ENCODE results near the gene SDK2.

The SDK2 gene

GRCh38 chr17:73354423-73355284 is 289.6 kb downstream of the SDK2 start:
- DNase-seq = no peak

DNA sequence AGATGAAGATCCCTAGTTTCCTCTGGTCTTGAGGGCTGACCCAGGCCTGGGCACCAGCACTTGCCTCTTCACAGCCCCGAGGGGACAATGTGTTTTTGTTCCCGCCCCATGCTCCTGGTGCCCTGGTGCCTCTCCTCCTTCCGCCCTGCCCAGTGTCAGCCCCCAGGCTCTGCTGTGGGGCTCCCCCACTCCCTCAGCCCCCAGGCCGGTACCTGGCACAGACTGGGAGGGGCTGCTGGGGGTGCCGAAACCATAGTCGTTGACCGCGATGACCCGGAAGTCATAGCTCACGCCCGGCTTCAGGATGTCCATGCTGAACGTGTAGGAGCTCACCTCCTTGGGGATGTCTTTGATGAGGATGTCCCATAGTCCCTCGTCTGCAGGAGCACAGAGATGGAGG is 292.0 kb downstream of the SDK2 start:
- no peak for DNase-seq

DNA sequence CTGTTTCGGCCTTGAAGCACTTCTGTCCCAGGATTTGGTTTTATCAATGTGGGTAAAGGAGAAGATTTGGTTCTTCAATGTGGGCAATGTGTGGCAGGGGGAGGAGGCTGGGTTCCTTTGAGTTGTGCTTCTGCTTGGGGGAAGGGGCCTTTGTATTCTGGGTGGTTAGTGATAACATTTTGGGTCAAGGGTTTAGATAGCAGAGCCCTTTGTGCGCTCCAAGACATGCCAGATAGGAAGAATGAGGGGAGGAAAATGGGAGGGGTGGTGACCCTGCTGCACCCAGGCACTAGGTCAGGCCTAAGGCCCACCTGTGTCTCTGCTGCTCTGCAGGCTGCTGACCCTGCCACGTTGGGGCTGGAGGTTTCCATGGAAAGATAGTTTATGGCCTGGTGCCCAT is 292.5 kb downstream of the SDK2 start:
- no peak for DNase-seq

DNA sequence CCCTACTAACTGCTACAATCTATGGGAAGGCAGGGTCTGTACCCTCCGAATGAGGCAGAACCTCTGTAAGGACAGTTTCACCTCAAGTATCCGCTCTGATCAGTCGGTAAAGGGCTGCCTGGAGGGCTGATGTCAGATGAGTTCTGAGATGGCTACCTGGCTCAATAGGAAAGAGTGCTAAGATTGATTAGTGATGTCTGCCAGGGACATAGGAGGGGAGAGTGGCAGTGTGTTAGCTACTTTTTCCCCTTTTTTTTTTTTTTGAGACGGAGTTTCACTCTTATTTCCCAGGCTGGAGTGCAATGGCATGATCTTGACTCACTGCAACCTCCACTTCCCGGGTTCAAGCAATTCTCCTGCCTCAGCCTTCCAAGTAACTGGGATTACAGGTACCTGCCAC is 293.4 kb downstream of the SDK2 start:
- DNase-seq = no peak

- no peak for DNase-seq
These were observed 294.6 kb downstream of the SDK2 start for GRCh38 chr17:73349647-73350046.

GRCh38 chr17:73349138-73349537 is 295.1 kb downstream of the SDK2 start:
- no peak for DNase-seq

DNA sequence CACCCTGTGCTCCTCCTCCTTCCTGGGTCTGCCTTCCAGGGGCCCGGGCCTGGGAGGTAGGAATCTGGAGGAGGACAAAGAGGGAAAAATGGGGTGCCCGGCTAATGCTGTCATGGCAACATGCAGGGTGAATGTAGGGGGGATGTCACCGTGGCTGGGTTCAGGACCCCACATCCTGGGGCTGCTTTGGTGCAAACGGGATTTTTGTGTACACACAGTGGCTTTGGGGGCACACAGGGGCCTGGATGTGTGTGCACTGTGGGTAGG is 295.5 kb downstream of the SDK2 start:
- DNase-seq = no peak

DNA sequence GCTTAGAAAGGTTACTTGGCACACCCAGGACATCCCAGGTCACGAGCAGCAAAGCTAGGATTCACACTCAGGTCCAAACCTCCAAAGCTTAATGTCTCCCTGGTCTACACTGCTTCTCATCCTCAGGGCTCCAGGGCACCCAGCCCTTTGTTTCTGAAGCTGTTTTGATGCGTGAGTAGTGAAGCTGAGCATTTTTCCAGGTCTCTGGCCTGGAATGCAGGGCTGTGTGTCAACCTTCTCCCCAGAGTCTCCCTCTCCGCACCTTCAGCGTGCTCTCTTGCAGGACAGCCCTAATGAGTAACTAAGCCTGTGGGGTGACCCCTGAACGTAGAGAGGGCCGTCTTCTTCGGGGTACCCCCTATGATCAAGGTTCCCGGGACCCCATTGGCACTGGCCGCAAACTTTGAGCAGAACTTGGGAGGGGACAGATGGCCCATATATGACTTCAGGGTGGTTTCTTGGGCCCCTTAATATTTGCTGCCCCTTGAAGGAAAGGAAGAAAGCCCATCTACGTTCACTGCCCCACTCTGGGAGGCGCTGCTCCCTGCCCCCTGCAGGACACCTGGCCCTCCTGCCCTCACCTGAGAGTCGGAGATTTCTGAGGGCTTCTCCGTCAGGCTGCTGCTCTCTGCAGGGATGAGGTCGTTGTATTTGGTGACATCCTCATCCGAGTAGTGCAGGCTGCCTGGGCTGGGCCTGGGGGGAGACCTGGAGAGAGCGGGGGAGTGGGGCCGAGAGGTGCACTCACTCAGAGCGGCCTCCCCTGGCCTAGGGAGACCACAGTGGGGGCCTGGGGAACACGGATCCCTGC is 296.0 kb downstream of the SDK2 start:
- no peak for DNase-seq

DNA sequence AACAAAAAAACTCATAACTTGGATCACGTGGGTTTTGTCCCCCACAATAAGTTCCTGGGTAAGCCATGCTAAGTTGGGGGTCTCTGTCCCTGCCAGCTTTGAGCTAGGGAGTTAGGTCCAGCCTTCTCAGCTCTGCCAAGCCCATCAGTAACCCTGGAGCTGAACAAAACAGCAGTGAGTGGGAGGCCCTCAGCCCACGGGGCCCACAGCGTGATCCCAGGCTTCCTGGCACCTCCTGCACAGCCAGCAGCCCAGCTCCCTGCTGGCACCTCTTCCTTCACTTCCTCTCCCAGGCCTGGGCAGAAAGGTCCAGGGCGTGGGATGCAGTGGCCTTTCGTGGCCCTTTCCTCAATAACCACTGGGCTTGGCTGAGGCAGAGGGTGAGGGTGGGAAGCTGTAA is 296.9 kb downstream of the SDK2 start:
- DNase-seq = no peak

- DNase-seq = no peak
These were observed 297.6 kb downstream of the SDK2 start for GRCh38 chr17:73346501-73347162.

DNA sequence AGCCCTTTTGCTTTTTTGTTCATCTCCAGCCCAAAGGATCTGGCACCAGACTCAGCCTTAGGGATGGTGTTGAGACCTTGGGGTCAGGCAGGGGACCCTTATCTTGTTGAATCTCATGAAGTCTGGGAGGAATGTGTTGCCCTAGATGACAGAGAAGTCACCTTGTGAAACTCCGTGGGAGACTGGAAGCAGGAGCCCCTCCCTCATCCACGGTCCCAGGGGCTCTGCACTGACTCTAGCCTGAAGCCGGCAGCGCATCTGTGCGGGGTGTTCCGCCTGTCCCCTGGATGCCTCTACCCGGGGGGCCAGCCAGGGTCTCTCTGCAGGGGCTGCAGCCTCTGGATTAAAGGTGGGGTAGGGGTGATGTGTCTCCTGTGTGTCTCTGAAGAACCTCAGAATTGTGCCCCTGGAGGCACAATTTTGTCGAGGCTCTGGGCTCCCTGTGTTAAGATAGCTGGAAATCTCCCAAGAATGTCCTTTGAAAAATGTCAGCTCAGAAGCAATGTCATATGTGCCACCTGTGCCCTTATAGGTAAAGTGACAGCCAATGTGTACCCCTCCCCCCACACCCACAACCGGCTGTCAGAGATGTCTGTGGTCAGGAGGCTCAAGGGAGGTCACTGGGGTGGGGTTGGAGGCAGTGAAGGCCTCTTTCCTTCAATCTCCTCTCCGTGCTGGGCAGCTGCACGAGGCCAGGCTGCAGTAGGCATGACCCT is 300.3 kb downstream of the SDK2 start:
- no peak for DNase-seq

- peak; percentile 35 for DNase-seq
These were observed 301.0 kb downstream of the SDK2 start for GRCh38 chr17:73343168-73343634.

GRCh38 chr17:73342541-73343167 is 301.6 kb downstream of the SDK2 start:
- no peak for DNase-seq

DNA sequence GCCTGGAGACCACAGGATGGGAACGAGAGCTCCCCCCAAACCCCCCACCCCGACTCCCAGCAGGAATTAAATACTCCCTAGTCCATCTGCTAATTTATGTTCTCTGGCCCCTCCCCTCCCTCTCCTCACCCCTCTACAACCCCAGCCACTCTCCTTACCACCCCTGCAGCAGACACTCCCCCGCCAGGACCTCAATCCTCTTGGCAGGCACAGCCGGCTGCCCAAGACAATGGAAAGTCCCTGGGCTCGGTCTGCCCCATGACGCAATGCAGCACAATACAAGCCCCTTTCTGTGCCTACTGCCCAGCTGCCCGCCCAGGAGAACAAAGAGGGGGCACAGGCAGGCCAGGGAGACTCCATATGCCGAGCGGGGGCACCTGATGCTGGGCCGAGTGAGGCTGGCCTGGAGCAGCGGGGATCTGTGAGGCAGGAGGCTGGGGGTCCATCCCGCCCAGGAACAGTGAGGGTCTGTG is 302.2 kb downstream of the SDK2 start:
- peak; percentile 33 for DNase-seq

GRCh38 chr17:73341350-73342049 is 302.7 kb downstream of the SDK2 start:
- peak; percentile 33 for DNase-seq

- no peak for DNase-seq
These were observed 304.1 kb downstream of the SDK2 start for GRCh38 chr17:73340093-73340596.

GRCh38 chr17:73338566-73339197 is 305.6 kb downstream of the SDK2 start:
- no peak for DNase-seq

DNA sequence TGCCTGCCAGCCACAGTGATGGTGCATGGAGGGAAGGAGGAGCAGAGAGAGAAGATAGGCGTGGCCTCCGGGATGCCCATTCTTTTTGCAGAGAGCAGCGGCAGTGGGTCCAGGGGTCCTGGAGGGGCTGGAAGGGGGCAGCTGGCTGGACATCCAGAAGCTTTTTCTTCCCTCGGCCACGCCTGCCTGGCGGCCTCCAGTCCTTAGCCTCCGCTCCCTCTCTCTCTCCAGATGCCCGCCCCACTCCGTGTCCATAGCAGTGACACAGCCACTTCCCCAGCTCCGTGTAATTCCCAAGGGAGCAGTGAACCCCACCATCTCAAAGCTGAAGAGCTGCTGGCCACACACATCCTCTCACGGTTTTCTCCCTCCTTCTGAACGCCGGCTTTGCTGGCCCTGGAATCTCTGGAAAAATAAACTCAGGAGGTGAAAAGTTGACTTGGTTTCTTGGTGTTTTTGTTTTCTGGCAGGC is 306.2 kb downstream of the SDK2 start:
- DNase-seq = no peak

DNA sequence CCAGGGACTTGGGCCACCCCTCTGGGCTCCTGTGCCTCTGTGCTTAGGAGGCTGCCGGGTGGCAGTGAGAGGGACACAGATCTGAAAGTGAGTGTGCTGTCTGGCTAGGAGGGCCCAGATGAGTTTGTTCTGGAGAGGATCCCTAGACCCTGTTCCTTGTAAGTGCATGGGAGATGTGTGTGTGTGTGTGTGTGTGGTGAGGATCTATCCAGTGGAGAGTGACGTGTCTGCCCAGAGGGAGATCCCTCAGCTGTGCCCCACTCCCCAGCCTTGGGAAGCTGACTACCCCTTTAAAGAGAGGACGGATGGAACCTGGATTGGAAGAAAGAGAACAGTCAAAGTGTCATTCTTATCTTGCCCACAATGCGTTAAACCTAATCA is 306.9 kb downstream of the SDK2 start:
- no peak for DNase-seq

DNA sequence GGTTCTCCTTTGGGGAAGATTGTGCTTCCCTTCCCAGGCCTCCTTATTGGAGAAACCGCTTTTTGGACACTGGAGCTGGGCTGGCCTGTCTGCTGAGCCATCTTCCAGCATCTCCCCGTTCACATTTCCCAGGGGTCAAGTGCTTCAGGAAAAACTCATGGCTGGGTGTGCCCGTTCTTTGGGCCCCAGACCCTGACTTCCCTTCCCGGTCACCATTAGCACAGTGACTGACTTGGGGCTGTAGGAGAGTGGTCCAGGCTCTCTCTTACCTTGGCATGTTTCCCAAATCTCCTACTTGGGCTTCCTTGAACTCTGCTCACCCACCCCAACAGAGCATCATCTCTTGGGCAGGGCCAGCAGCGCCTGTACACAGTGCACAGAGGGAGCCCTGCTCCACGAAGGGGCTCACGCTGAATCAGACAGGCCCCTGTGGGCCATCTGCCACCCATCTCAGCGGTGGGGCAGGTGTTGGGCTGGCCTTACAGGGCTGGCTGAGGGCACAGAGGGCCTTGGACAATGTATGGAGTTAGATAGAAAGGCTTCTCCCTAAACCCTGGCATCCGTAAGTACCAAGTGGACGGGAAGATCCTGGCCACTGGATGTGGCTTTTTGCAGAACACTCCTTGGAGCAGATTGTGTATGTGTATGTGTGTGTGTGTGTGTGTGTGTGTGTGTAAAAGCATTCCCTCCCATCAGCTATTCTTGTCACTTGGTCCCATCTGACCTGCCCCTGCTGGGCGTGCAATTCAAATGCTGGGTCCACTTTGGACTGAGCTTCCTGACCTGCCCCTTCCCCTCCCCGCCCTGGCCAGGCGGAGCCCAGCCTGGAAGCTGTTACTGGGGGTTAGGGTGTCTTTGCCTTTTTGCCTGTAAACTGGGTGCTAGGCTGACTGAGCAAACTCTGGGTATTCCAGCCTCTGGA is 307.6 kb downstream of the SDK2 start:
- no peak for DNase-seq

All from DMS79 treated with DMSO at 0.1 percent for 48 hours (cell line).